A673 (cell line): ENCODE measurements around the gene RMI1. TPM values are rescaled to one million over a fixed set of nuclear protein-coding genes. Genes with fewer than 3 reads are reported as not detected.

Experiments used
- BruUV-seq: library from RNA; stranded (reverse); fragments of 400-500 nt; replicated peaks from 2 replicates; lab custom pipeline; 2021; lab: Mats Ljungman, UMichigan
- CTCF ChIA-PET: fragments of 300-600 bp; sonication (Branson Sonifier 250); formaldehyde crosslinking; loops from one replicate; lab custom pipeline; 2022; ENCODE audit warnings: antibody characterized with exemption; lab: Charles Lee
- POLR2A ChIA-PET: fragments of 300-600 bp; sonication (Branson Sonifier 250); formaldehyde crosslinking; loops from one replicate; lab custom pipeline; 2022; ENCODE audit warnings: antibody characterized with exemption; ENCODE audit not compliant: low non-redundant PET; lab: Charles Lee
- DNase-seq: peaks from one replicate; pipeline ENCODE4 v3.0.0-alpha.2; 2015; ENCODE audit warnings: low spot score
- H3K27ac ChIP-seq: fragments of 200-600 bp; sonication (generic); 2 replicates; pipeline ENCODE4 v1.5.1; 2016; ENCODE audit warnings: mixed run types, low read depth, mild to moderate bottlenecking, mixed read lengths, antibody characterized with exemption, low read length; ENCODE audit not compliant: poor library complexity, severe bottlenecking
- H3K27me3 ChIP-seq: fragments of 200-600 bp; sonication (generic); replicated peaks from 2 replicates; pipeline ENCODE4 v1.6.1; 2017; ENCODE audit warnings: mixed run types, low read depth, mild to moderate bottlenecking, mixed read lengths, antibody characterized with exemption, low read length; ENCODE audit not compliant: insufficient read depth, poor library complexity
- H3K36me3 ChIP-seq: fragments of 200-600 bp; sonication (generic); 2 replicates; pipeline ENCODE4 v1.6.1; 2016; ENCODE audit warnings: mixed run types, mild to moderate bottlenecking, mixed read lengths, antibody characterized with exemption, low read length; ENCODE audit not compliant: insufficient read depth, poor library complexity, severe bottlenecking
- H3K4me1 ChIP-seq: fragments of 200-600 bp; sonication (generic); 2 replicates; pipeline ENCODE4 v1.6.1; 2017; ENCODE audit warnings: mixed run types, mild to moderate bottlenecking, mixed read lengths, antibody characterized with exemption, low read length; ENCODE audit not compliant: insufficient read depth, poor library complexity, severe bottlenecking
- H3K4me3 ChIP-seq: fragments of 200-600 bp; sonication (generic); 2 replicates; pipeline ENCODE4 v1.5.1; 2016; ENCODE audit warnings: low read depth, mixed run types, mild to moderate bottlenecking, mixed read lengths, low read length; ENCODE audit not compliant: poor library complexity, severe bottlenecking
- H3K9me3 ChIP-seq: fragments of 200-600 bp; sonication (generic); 2 replicates; pipeline ENCODE4 v1.6.1; 2016; ENCODE audit warnings: mixed run types, low read depth, mild to moderate bottlenecking, mixed read lengths, antibody characterized with exemption, low read length; ENCODE audit not compliant: poor library complexity, severe bottlenecking
- EZH2 ChIP-seq: fragments of 200-600 bp; sonication (generic); IDR thresholded peaks from 2 replicates; pipeline ENCODE4 v1.6.1; 2017; ENCODE audit warnings: borderline replicate concordance, low read depth, mild to moderate bottlenecking, mixed read lengths, antibody characterized with exemption, low read length; ENCODE audit not compliant: poor library complexity, severe bottlenecking
- intact Hi-C: fragments of 100-400 bp; cut with micrococcal nuclease; formaldehyde crosslinking; loops from one replicate; pipeline ENCODE4 v1.10.0; 2022; ENCODE audit not compliant: unreplicated experiment
- total RNA-seq: library from RNA; stranded (reverse); gene quantifications from 2 replicates; pipeline ENCODE4 v1.2.3, GENCODE V29; 2021
- TF ChIP-seq, protein P1 (sequence below): fragments of 300-800, 200-600 bp; sonication (generic); conservative IDR thresholded peaks from 2 replicates; pipeline ENCODE4 v1.5.1; 2017; ENCODE audit warnings: low read depth, mild to moderate bottlenecking, antibody characterized with exemption, low read length, moderate library complexity, mixed read lengths

RMI1 gene
- total RNA-seq, 1 experiment from 2014 or later, result 36.4 TPM

DNA sequence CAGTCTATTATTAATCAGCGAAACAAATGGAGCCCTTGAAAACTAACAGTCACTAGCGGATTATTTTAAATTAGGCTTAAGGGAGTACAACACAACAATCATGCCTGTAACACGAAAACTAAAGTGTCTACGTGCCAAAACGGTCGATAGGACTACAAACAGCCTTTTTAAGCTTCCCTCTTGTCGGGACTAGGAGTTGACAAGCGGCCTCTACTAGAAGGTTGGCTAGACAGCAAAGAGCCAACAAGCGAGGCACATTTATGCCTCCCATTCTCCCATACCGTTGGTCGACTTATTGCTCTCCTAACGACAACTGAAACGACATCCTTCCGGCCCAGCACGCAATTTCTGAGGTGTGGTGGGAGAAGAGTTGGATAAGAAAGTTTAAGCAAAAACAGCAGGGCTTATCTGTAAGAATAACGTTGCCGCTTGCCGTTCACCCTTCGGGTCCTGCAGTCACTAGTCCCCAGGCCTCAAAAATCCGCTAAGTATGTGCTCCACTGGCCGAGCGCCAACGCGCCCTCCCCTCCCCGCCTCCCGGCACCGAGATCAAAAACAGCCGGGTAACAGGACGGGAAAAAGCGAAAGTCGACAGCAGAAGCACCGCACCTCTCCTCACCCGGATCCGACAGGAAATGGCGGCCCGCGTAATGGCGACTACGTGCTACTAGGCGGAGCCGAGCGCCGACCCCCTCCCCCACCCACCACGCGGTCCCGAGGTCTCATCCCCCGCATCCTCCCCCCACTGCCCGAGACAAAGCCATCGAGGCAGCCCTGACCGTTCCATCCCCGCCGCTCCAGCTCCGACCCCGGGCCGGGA, 1.4 kb upstream of the RMI1 start:
- H3K36me3 ChIP-seq, result peaks cover 51% of the 10 kb centered on the region
- CTCF ChIA-PET, result interaction anchor here (0.6 kb wide), 1 partner anchor 57 kb away, joined by 3 read pairs; no protein-coding TSS in a partner anchor
- TSS peak; percentile 24 for BruUV-seq
- POLR2A ChIA-PET, result interaction anchor here (0.7 kb wide), 1 partner anchor 1531 kb away, joined by 11 read pairs; no protein-coding TSS in a partner anchor
- intact Hi-C loops, result no loop called here
- peak; percentile 85 for DNase-seq
- no peaks in the 10 kb centered on the region for H3K27me3 ChIP-seq
- H3K27ac ChIP-seq, result peak overlapping the region; percentile 99
- no peak for TF ChIP-seq EZH2
- TF ChIP-seq, protein P1, sequence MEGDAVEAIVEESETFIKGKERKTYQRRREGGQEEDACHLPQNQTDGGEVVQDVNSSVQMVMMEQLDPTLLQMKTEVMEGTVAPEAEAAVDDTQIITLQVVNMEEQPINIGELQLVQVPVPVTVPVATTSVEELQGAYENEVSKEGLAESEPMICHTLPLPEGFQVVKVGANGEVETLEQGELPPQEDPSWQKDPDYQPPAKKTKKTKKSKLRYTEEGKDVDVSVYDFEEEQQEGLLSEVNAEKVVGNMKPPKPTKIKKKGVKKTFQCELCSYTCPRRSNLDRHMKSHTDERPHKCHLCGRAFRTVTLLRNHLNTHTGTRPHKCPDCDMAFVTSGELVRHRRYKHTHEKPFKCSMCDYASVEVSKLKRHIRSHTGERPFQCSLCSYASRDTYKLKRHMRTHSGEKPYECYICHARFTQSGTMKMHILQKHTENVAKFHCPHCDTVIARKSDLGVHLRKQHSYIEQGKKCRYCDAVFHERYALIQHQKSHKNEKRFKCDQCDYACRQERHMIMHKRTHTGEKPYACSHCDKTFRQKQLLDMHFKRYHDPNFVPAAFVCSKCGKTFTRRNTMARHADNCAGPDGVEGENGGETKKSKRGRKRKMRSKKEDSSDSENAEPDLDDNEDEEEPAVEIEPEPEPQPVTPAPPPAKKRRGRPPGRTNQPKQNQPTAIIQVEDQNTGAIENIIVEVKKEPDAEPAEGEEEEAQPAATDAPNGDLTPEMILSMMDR, result no peak
- H3K4me3 ChIP-seq, result peak overlapping the region; percentile 86
- no peaks in the 10 kb centered on the region for H3K9me3 ChIP-seq
- H3K4me1 ChIP-seq, result peaks cover 51% of the 10 kb centered on the region

DNA sequence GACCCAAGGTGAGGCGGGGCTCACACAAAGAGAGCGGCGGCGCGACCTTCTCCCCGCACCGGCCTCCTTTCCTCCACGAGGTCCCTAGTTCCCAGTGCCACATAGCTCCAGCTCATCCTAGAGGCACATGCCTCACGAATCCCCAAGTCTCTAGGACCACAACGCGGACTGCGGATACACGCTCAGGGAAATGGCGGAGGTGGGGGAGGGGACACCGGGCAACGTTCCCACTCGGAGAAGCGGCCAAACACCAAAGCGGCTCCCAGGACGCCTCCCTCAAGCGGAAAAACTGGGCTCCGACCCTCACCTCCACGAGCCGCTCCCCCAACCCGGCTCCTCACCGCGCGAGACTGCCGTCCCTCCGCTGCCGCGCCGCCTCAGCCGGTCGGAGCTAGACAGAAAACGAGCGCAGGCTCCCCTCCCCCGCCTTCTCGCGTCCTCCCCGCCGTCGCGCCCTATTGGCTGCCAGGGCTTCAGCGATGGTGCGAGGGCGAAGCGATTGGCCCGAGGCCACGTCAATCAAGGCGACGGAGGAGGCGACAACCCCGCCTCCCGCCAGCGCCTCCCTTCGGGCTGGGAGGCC, 702 bp upstream of the RMI1 start, which contains the start of gene HNRNPK:
TSS of gene HNRNPK (minus strand) at position 404 of the 583 bp plus-strand sequence. CDS start 1,963 bp downstream, outside the sequence.
- DNase-seq, result peak; percentile 99
- Histone ChIP-seq H3K27ac (peak within 1 kb of the TSS; percentile 99), H3K27me3 (no peaks in the 10 kb centered on the region), H3K4me3 (peak within 1 kb of the TSS; percentile 86), H3K36me3 (peaks cover 44% of the 10 kb centered on the region), H3K4me1 (peaks cover 48% of the 10 kb centered on the region), H3K9me3 (no peaks in the 10 kb centered on the region)
- ChIA-PET CTCF (interaction anchor here (0.6 kb wide), 1 partner anchor 58 kb away, joined by 3 read pairs; no protein-coding TSS in a partner anchor), POLR2A (interaction anchor here (0.7 kb wide), 2 partner anchors 190 to 1531 kb away, joined by 6 to 11 read pairs; no protein-coding TSS in a partner anchor)
- TF ChIP-seq EZH2, result no peak
- TF ChIP-seq, protein P1, result no peak
- intact Hi-C loops, result no loop called here
- BruUV-seq, result no TSS peak

DNA sequence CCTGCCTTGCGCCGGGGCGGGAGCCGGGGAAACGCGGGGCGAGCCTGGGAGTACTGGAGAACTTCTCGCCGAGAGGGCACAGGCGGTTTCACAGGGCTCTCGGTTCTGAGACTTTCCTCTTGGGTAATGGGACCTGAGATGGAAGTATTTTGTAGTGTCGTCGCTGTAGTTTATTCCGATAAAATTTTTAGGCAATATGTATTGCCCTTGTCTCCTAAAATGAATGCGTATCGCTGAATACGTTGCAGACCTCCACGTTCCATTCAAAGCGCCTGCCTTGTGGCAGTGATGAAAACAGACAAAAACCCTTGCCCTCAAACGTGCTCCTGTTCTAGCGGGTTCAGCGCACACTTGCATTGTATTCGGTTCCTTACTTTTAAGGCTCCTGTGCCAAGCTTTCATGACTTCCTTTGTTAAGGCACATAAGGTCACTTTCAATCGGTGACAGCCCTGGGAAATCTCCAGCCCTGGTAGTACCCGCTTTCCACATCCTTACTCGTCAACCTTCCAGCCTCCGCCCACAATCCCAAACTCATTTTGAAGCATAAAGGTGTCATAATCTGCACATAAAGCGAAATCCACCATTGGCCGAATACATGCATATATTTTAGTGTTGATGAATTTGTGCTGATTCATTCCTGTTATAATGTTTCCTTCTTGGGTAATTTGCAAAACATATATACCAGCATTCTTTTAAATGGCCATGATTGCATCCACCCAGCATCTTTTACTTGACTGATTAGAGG, 694 bp downstream of the RMI1 start:
- TF ChIP-seq, protein P1, result no peak
- no peak for TF ChIP-seq EZH2
- CTCF ChIA-PET, result no interaction called here
- no TSS peak for BruUV-seq
- Histone ChIP-seq H3K36me3 (peaks cover 30% of the 10 kb centered on the region), H3K9me3 (no peaks in the 10 kb centered on the region), H3K4me1 (peaks cover 42% of the 10 kb centered on the region), H3K27me3 (no peaks in the 10 kb centered on the region), H3K4me3 (peak overlapping the region; percentile 86), H3K27ac (peak overlapping the region; percentile 99)
- DNase-seq, result peak; percentile 71
- POLR2A ChIA-PET, result interaction anchor here (0.6 kb wide), 1 partner anchor 17 kb away, joined by 3 read pairs; no protein-coding TSS in a partner anchor
- intact Hi-C loops, result no loop called here
